H1 (cell line): ENCODE results near the gene EEF2K. TPM values are rescaled to one million over a fixed set of nuclear protein-coding genes. Genes with fewer than 3 reads are reported as not detected.

Source experiments
- CTCF ChIA-PET: fragments of 300-600 bp; sonication (Branson Sonifier 250); formaldehyde crosslinking; loops from one replicate; lab custom pipeline; 2021; ENCODE audit not compliant: partially characterized antibody; lab: Charles Lee
- POLR2A ChIA-PET: fragments of 300-600 bp; sonication (Branson Sonifier 250); formaldehyde crosslinking; loops from one replicate; lab custom pipeline; 2021; ENCODE audit warnings: inconsistent platforms; ENCODE audit not compliant: partially characterized antibody; lab: Charles Lee
- DNase-seq, 2 experiments: peaks; one replicate each; pipeline versions ENCODE4 v3.0.0 to v3.0.0-alpha.2; 2010 to 2022; ENCODE audit warnings: low spot score in 2 of 2, low read depth in 1 of 2, mixed read lengths in 1 of 2
- FAIRE-seq: peaks from 2 replicates; lab custom pipeline; 2011; peaks lifted over from hg19 to GRCh38; lab: Jason Lieb, UNC
- H2AFZ ChIP-seq: 2 replicates; pipeline ENCODE4 v1.8.1; 2012; ENCODE audit warnings: low read length, inconsistent platforms
- H2AK5ac ChIP-seq: 2 replicates; pipeline ENCODE4 v1.6.1; 2013; ENCODE audit warnings: low read depth, low read length
- H2BK120ac ChIP-seq: replicated peaks from 2 replicates; pipeline ENCODE3; 2013; ENCODE audit warnings: low read depth, low read length, inconsistent platforms
- H2BK12ac ChIP-seq: 2 replicates; pipeline ENCODE4 v1.6.1; 2013; ENCODE audit warnings: low read depth, low read length
- H2BK15ac ChIP-seq: 2 replicates; pipeline ENCODE4 v1.6.1; 2013; ENCODE audit warnings: low read length
- H2BK20ac ChIP-seq: 2 replicates; pipeline ENCODE4 v1.6.1; 2013; ENCODE audit warnings: low read length
- H2BK5ac ChIP-seq: 2 replicates; pipeline ENCODE4 v1.6.1; 2013; ENCODE audit warnings: low read depth, low read length
- H3K14ac ChIP-seq: 2 replicates; pipeline ENCODE4 v1.6.1; 2013; ENCODE audit warnings: inconsistent platforms; ENCODE audit not compliant: insufficient read length
- H3K18ac ChIP-seq: 2 replicates; pipeline ENCODE4 v1.6.1; 2013; ENCODE audit warnings: low read length; ENCODE audit errors: extremely low read depth
- H3K23ac ChIP-seq: 2 replicates; pipeline ENCODE4 v1.6.1; 2013; ENCODE audit warnings: inconsistent platforms; ENCODE audit not compliant: insufficient read length
- H3K23me2 ChIP-seq: 2 replicates; pipeline ENCODE4 v1.6.1; 2013; ENCODE audit warnings: low read depth, low read length
- H3K27ac ChIP-seq: 2 replicates; pipeline ENCODE4 v1.6.1; 2011; ENCODE audit warnings: low read depth, low read length, inconsistent platforms
- H3K27me3 ChIP-seq, 4 experiments: replicated peaks in 1 of 4; 1 replicate in 1 of 4; 2 replicates in 3 of 4; pipeline versions ENCODE4 v1.6.1 to v1.8.1; 2011 to 2013; ENCODE audit warnings: low read length in 3 of 4, mild to moderate bottlenecking in 3 of 4, inconsistent platforms in 2 of 4, mixed read lengths in 2 of 4, moderate library complexity in 1 of 4; ENCODE audit not compliant: control insufficient read depth in 3 of 4, insufficient read depth in 3 of 4; ENCODE audit errors: extremely low read depth in 1 of 4
- H3K36me3 ChIP-seq, 4 experiments: 2 replicates each; pipeline versions ENCODE4 v1.6.1 to v1.8.1; 2011 to 2013; ENCODE audit warnings: mild to moderate bottlenecking in 4 of 4, low read length in 3 of 4, moderate library complexity in 2 of 4, control low read depth in 1 of 4, inconsistent platforms in 1 of 4; ENCODE audit not compliant: insufficient read depth in 4 of 4, control insufficient read depth in 2 of 4
- H3K4ac ChIP-seq: replicated peaks from 2 replicates; pipeline ENCODE3; 2013; ENCODE audit warnings: low read length, low read depth, mixed read lengths, inconsistent platforms; ENCODE audit not compliant: insufficient read length
- H3K4me1 ChIP-seq, 4 experiments: replicated peaks in 1 of 4; 1 replicate in 1 of 4; 2 replicates in 3 of 4; pipeline versions ENCODE4 v1.6.1 to v1.8.1; 2011 to 2013; ENCODE audit warnings: low read length in 3 of 4, inconsistent platforms in 2 of 4, mixed read lengths in 1 of 4; ENCODE audit not compliant: insufficient read depth in 4 of 4, control insufficient read depth in 3 of 4
- H3K4me2 ChIP-seq, 2 experiments: 2 replicates each; pipeline versions ENCODE4 v1.6.1 to v1.8.1; 2011 to 2013; ENCODE audit warnings: low read depth in 2 of 2, low read length in 2 of 2, control low read depth in 1 of 2, inconsistent platforms in 1 of 2, mild to moderate bottlenecking in 1 of 2; ENCODE audit not compliant: insufficient read depth in 1 of 2
- H3K4me3 ChIP-seq, 4 experiments: fragments of 200-600, 300-600 bp in 1 of 4; sonication (generic), shearing (Covaris generic), sonication (Bioruptor Twin) in 1 of 4; 2 replicates each; pipeline versions ENCODE4 v1.5.1 to v1.8.1; 2011 to 2016; ENCODE audit warnings: low read length in 4 of 4, low read depth in 3 of 4, control low read depth in 2 of 4, inconsistent platforms in 2 of 4, mild to moderate bottlenecking in 2 of 4, mixed read lengths in 1 of 4, moderate library complexity in 1 of 4; ENCODE audit not compliant: insufficient read depth in 2 of 4; ENCODE audit errors: extremely low read depth in 1 of 4
- H3K56ac ChIP-seq: replicated peaks from 2 replicates; pipeline ENCODE3; 2013; ENCODE audit warnings: low read depth, mild to moderate bottlenecking, mixed read lengths, low read length, inconsistent platforms; ENCODE audit not compliant: insufficient read length
- H3K79me1 ChIP-seq: 2 replicates; pipeline ENCODE4 v1.6.1; 2013; ENCODE audit warnings: low read depth, low read length, control low read depth
- H3K79me2 ChIP-seq, 2 experiments: 2 replicates each; pipeline versions ENCODE4 v1.6.1 to v1.8.1; 2012 to 2013; ENCODE audit warnings: low read length in 2 of 2, mild to moderate bottlenecking in 2 of 2, inconsistent platforms in 1 of 2; ENCODE audit not compliant: insufficient read depth in 2 of 2, control insufficient read depth in 1 of 2
- H3K9ac ChIP-seq, 4 experiments: replicated peaks in 1 of 4; 1 replicate in 1 of 4; 2 replicates in 3 of 4; pipeline versions ENCODE4 v1.6.1 to v1.8.1; 2011 to 2013; ENCODE audit warnings: low read depth in 3 of 4, low read length in 3 of 4, control low read depth in 2 of 4, mild to moderate bottlenecking in 2 of 4, moderate library complexity in 2 of 4, inconsistent platforms in 1 of 4; ENCODE audit errors: extremely low read depth in 1 of 4
- H3K9me3 ChIP-seq, 2 experiments: 2 replicates each; pipeline versions ENCODE4 v1.6.1 to v1.8.1; 2012 to 2013; ENCODE audit warnings: mild to moderate bottlenecking in 2 of 2, moderate library complexity in 2 of 2, control low read depth in 1 of 2, inconsistent platforms in 1 of 2, low read depth in 1 of 2, low read length in 1 of 2, mixed read lengths in 1 of 2; ENCODE audit not compliant: insufficient read depth in 2 of 2
- H4K20me1 ChIP-seq, 2 experiments: replicated peaks in 1 of 2; 2 replicates each; pipeline versions ENCODE3 to v1.8.1; 2011 to 2013; ENCODE audit warnings: inconsistent platforms in 2 of 2, low read length in 2 of 2, mild to moderate bottlenecking in 1 of 2; ENCODE audit not compliant: insufficient read depth in 2 of 2, control insufficient read depth in 1 of 2
- H4K5ac ChIP-seq: 2 replicates; pipeline ENCODE4 v1.6.1; 2013; ENCODE audit warnings: low read length, low read depth, mixed read lengths, inconsistent platforms; ENCODE audit not compliant: insufficient read length
- H4K8ac ChIP-seq: 2 replicates; pipeline ENCODE4 v1.8.0; 2013; ENCODE audit warnings: mild to moderate bottlenecking, moderate library complexity, low read length, inconsistent platforms; ENCODE audit not compliant: insufficient read depth; ENCODE audit errors: extremely low read depth
- H4K91ac ChIP-seq: replicated peaks from 2 replicates; pipeline ENCODE3; 2013; ENCODE audit warnings: low read length, mixed read lengths, inconsistent platforms; ENCODE audit not compliant: insufficient read length
- CHD2 ChIP-seq: IDR thresholded peaks from 2 replicates; pipeline ENCODE4 v1.6.1; 2012; ENCODE audit warnings: low read length, improper control_type of control experiment
- KDM5A ChIP-seq: fragments of 200-600 bp; IDR thresholded peaks from 2 replicates; pipeline ENCODE4 v1.7.1; 2012; ENCODE audit warnings: mild to moderate bottlenecking, low read length, inconsistent platforms, mixed read lengths
- POLR2AphosphoS5 ChIP-seq: IDR thresholded peaks from 2 replicates; pipeline ENCODE4 v1.6.1; 2011; ENCODE audit warnings: low read depth, low read length
- RBBP5 ChIP-seq: IDR thresholded peaks from 2 replicates; pipeline ENCODE4 v1.7.1; 2012; ENCODE audit warnings: low read depth, mild to moderate bottlenecking, inconsistent platforms, low read length, moderate library complexity, borderline replicate concordance
- SAP30 ChIP-seq: fragments of 300-600 bp; sonication (generic); IDR thresholded peaks from 2 replicates; pipeline ENCODE4 v1.7.1; 2012; ENCODE audit warnings: low read length, moderate library complexity, mild to moderate bottlenecking, inconsistent platforms; ENCODE audit not compliant: insufficient read depth, insufficient replicate concordance
- SP4 ChIP-seq: IDR thresholded peaks from 2 replicates; pipeline ENCODE4 v1.6.1; 2012; ENCODE audit warnings: low read length, inconsistent platforms
- TBP ChIP-seq: IDR thresholded peaks from 2 replicates; pipeline ENCODE4 v1.6.1; 2011; ENCODE audit warnings: low read depth, low read length, improper control_type of control experiment
- YY1 ChIP-seq: IDR thresholded peaks from 2 replicates; pipeline ENCODE4 v1.6.1; 2011; ENCODE audit warnings: low read depth, mild to moderate bottlenecking, low read length
- WGBS, 2 experiments: shearing (Covaris generic) in 1 of 2; methylation state at CpG; one replicate each; pipeline versions ENCODE4 v1.1.6 to v1.1.7; 2013 to 2015; ENCODE audit warnings: low lambda C conversion rate in 2 of 2, mixed read lengths in 2 of 2, inconsistent platforms in 1 of 2, low coverage in 1 of 2, missing lambda C conversion rate in 1 of 2; ENCODE audit not compliant: insufficient replicate concordance in 2 of 2, insufficient coverage in 1 of 2, insufficient read length in 1 of 2; ENCODE audit errors: extremely low coverage in 1 of 2, missing lambda C conversion rate in 1 of 2; 5-methylcytosine and 5-hydroxymethylcytosine counted together
- polyA plus RNA-seq, 7 experiments: library from polyadenylated mRNA; depleted of rRNA in 3 of 7; stranded (reverse) in 5 of 7; unstranded in 2 of 7; fragments of >200 nt in 5 of 7; fragments of 200-250 nt in 2 of 7; gene quantifications; 1 replicate in 5 of 7; 2 replicates in 1 of 7; 4 replicates in 1 of 7; pipeline versions ENCODE4 v1.2.1 to v1.2.3, GENCODE V29; 2011 to 2013; ENCODE audit warnings: missing spikeins in 2 of 7, mixed read lengths in 2 of 7
- total RNA-seq: library from RNA; stranded (reverse); fragmentation: NEBNext Ultra II Directional; extraction: Animal tissue kit (Norgen Biotek cat#: 25700); gene quantifications from 2 replicates; pipeline ENCODE4 v1.2.1, GENCODE V29; 2021
- TF ChIP-seq, protein P1 (sequence below), 3 experiments: IDR thresholded peaks; 1 replicate in 2 of 3; 2 replicates in 1 of 3; pipeline versions ENCODE4 v1.5.1 to v1.6.1; 2011; ENCODE audit warnings: low read length in 3 of 3, mild to moderate bottlenecking in 3 of 3, inconsistent platforms in 2 of 3, low read depth in 1 of 3, moderate library complexity in 1 of 3; ENCODE audit not compliant: insufficient read depth in 1 of 3; ENCODE audit errors: control extremely low read depth in 1 of 3

The EEF2K gene
- total and polyA plus RNA-seq, 2 of the 8 experiments (the other 6 are each of a cell fraction or from before 2014, with no cell fraction given): 14.9 to 30.2 TPM

DNA sequence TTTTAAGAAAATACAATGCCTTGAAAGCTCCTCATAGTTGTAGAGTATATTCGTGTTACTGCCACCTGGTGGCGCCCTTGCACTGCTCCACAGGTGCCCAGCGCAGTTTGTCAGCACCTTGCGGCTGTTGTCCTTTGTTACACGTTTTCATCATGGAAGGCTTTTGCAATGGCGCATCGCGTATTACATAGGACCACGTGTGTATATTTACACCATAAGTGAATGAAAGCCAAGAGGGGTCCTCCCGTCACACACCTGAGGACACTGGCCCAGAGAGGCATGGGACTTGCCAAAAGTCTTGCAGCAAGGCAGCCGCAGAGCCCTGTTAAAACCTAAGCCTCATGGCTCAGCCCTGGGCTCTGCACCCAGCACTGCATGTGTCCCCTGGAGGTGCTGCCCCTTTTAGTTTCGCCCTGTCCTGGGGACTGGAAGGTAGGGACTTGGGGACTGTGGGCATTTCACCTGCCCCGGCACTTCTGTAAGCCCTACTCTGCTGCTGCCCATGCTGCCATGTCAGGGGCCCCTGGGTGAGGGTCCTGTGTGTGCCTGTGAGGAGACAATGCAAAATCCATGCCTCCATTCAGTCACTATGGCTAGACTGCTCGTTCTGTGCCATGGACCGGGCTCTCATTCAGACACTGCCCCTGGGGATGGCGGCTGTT, 115.4 kb downstream of the EEF2K start:
- Histone ChIP-seq H3K4me3 (no peak overlapping the region), H4K20me1 (peaks cover 0 to 11% of the 10 kb centered on the region in 2 experiments), H3K27me3 (no peaks in the 10 kb centered on the region), H3K23ac (no peak overlapping the region), H3K79me2 (peaks cover 0 to 13% of the 10 kb centered on the region in 2 experiments; a peak in 1 of 4 replicates), H3K36me3 (peaks cover 7 to 44% (median 29%) of the 10 kb centered on the region in 4 experiments; a peak in 7 of 8 replicates), H3K18ac (peak overlapping the region; percentile 19; the same call in 1 of the 2 replicates), H3K9me3 (no peaks in the 10 kb centered on the region), H3K27ac (peak overlapping the region; percentile 62), H2AK5ac (0 out of 2 replicates have a peak overlapping the region, but pooled peaks have one; percentile 41), H3K79me1 (peaks cover 4% of the 10 kb centered on the region; the same call in 1 of the 2 replicates), H3K14ac (no peak overlapping the region), H3K4ac (peak overlapping the region; percentile 53), H3K4me1 (peaks cover 0 to 3% (median under 1%) of the 10 kb centered on the region in 4 experiments; a peak in 2 of 7 replicates), H3K9ac (peak overlapping the region in 1 of 4 experiments; percentile 26; a peak in 2 of 7 replicates), H4K8ac (peak overlapping the region; percentile 92), H3K23me2 (no peaks in the 10 kb centered on the region), H3K56ac (no peak overlapping the region), H2BK15ac (no peak overlapping the region), H2BK12ac (no peak overlapping the region), H2BK120ac (no peak overlapping the region), H2BK20ac (no peak overlapping the region), H2AFZ (peak overlapping the region; percentile 9; the same call in 1 of the 2 replicates), H4K5ac (peak overlapping the region; percentile 1), H3K4me2 (no peak overlapping the region), H2BK5ac (peak overlapping the region; percentile 71), H4K91ac (peak overlapping the region; percentile 23)
- peak; percentile 89 for FAIRE-seq
- 57% methylated on average over 16 of the region's 16 CpGs; no CpG with 5 or more reads in 1 of the 2 experiments for WGBS, 2 experiments
- ChIA-PET POLR2A (interaction anchor here (0.6 to 1.3 kb wide), 5 partner anchors 8 to 80 kb away, joined by 3 to 8 read pairs (median 3); no protein-coding TSS in a partner anchor), CTCF (interaction anchor here (0.5 to 4.5 kb wide), 11 partner anchors 9 to 1132 kb away, joined by 3 to 21 read pairs (median 3); no protein-coding TSS in a partner anchor)
- peak in 1 of 2 experiments; percentile 80 for DNase-seq
- TF ChIP-seq, protein P1, sequence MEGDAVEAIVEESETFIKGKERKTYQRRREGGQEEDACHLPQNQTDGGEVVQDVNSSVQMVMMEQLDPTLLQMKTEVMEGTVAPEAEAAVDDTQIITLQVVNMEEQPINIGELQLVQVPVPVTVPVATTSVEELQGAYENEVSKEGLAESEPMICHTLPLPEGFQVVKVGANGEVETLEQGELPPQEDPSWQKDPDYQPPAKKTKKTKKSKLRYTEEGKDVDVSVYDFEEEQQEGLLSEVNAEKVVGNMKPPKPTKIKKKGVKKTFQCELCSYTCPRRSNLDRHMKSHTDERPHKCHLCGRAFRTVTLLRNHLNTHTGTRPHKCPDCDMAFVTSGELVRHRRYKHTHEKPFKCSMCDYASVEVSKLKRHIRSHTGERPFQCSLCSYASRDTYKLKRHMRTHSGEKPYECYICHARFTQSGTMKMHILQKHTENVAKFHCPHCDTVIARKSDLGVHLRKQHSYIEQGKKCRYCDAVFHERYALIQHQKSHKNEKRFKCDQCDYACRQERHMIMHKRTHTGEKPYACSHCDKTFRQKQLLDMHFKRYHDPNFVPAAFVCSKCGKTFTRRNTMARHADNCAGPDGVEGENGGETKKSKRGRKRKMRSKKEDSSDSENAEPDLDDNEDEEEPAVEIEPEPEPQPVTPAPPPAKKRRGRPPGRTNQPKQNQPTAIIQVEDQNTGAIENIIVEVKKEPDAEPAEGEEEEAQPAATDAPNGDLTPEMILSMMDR (IDR thresholded peaks at IDR 0.05; ENCODE audit: control extremely low read depth in 1 of 3, insufficient read depth in 1 of 3, low read depth in 1 of 3, low read length in 3 of 3): peak; percentile 86 to 97 (median 91)
- TF ChIP-seq SP4 (no peak), TBP (no peak), CHD2 (no peak), RBBP5 (no peak), KDM5A (no peak), POLR2AphosphoS5 (no peak), YY1 (peak; percentile 86), SAP30 (no peak)
